Right lobe of liver (tissue), 6 donors: ENCODE data around the gene HSPE1. TPM values are rescaled to one million over a fixed set of nuclear protein-coding genes. Genes with fewer than 3 reads are reported as not detected.
"Not testable (repeated sequence)": the region's sequence is repeated elsewhere in the genome, so short reads cannot be mapped to it uniquely, and the experiment has no call there.

Experiments used
- ATAC-seq, 4 donors: fragments of 200-7000 bp; cut with Tn5 transposase; one replicate each; pipeline ENCODE4 v1.9.1; 2020; ENCODE audit warnings: mild to moderate bottlenecking in 4 of 4, moderate library complexity in 4 of 4
- DNase-seq, 3 donors: peaks; one replicate each; pipeline ENCODE4 v3.0.0-alpha.2; 2020
- H3K27ac ChIP-seq, 3 donors: fragments of 200-600 bp; one replicate each; pipeline ENCODE4 v1.8.0; 2022
- H3K27me3 ChIP-seq, 2 donors: fragments of 200-600 bp; one replicate each; pipeline ENCODE4 v1.8.0; 2022
- H3K36me3 ChIP-seq, 4 donors: fragments of 200-600 bp; sonication (generic) in 1 of 4; one replicate each; pipeline versions ENCODE4 v1.5.1 to v1.8.0; 2017 to 2022; ENCODE audit warnings: control low read depth in 1 of 4
- H3K4me1 ChIP-seq, 4 donors: fragments of 200-600 bp; sonication (generic) in 1 of 4; one replicate each; pipeline versions ENCODE4 v1.5.1 to v1.8.0; 2017 to 2022; ENCODE audit warnings: control low read depth in 1 of 4
- H3K4me3 ChIP-seq, 3 donors: fragments of 200-600 bp; one replicate each; pipeline ENCODE4 v1.8.0; 2022
- H3K9me3 ChIP-seq, 4 donors: fragments of 200-600 bp; sonication (generic) in 1 of 4; one replicate each; pipeline versions ENCODE4 v1.5.1 to v1.8.0; 2017 to 2022; ENCODE audit warnings: control low read depth in 1 of 4
- CTCF ChIP-seq, 4 donors: fragments of 200-600 bp in 3 of 4; fragments of 450-650 bp in 1 of 4; IDR thresholded peaks; one replicate each; pipeline versions ENCODE4 v1.5.1 to v1.8.0; 2016 to 2022; ENCODE audit warnings: antibody characterized with exemption in 4 of 4, mild to moderate bottlenecking in 2 of 4
- POLR2A ChIP-seq: fragments of 450-650 bp; IDR thresholded peaks from one replicate; pipeline ENCODE4 v1.6.1; 2017; ENCODE audit warnings: antibody characterized with exemption, mild to moderate bottlenecking
- WGBS: methylation state at CpG from one replicate; pipeline ENCODE4 v1.1.6; 2018; ENCODE audit warnings: low coverage, low lambda C conversion rate; ENCODE audit not compliant: insufficient coverage; ENCODE audit errors: missing lambda C conversion rate; 5-methylcytosine and 5-hydroxymethylcytosine counted together
- intact Hi-C, 2 donors: fragments of 100-400 bp; cut with DNase I; formaldehyde crosslinking; loops; one replicate each; pipeline versions ENCODE4 v1.11.2 to v1.14.1; 2022
- long read RNA-seq: library from polyadenylated mRNA; unstranded; transcript quantifications from one replicate; pipeline ENCODE4 v2.0.0, GENCODE V29; 2019
- total RNA-seq, 6 experiments: library from RNA; depleted of rRNA in 2 of 6; stranded (reverse); fragments of >200 nt in 2 of 6; fragmentation: NEBNext Ultra II Directional in 3 of 6; extraction: Animal tissue kit (Norgen Biotek cat#: 25700) in 3 of 6; gene quantifications; one replicate each; pipeline versions ENCODE4 v1.1.0 to v1.2.4, GENCODE V29; 2016 to 2023
- donor health status: DM: no; HTN: yes; CAD: no.
- donor health status: DM: no; HTN: no; CAD: no.
- donor health status: DM: no; HTN: no; CAD: no.
- donor health status: DM: no; HTN: yes; CAD: no.
- donor health status: DM: no; HTN: yes; CAD: no.

Gene HSPE1
- 100 to 1,000 TPM in 4 of 6 experiments, 10 to 100 TPM in 2; 91.8 to 318 (median 209) TPM for total RNA-seq
- long read RNA-seq, transcript HSPE1-201 (4 exons, 950 nt), result major isoform, 481 of 512 reads
- long read RNA-seq, partial matches to known transcripts, result 26 of 512 reads
- long read RNA-seq, other reads (novel, unspliced or antisense), result 4 of 512 reads

- ATAC-seq, result peak; percentile 84 to 95 (median 90)
- DNase-seq, result peak; percentile 99 to 100 (median 100)
- 0% methylated on average over 5 of the region's 104 CpGs for WGBS
- Histone ChIP-seq H3K27me3 (no peaks in the 10 kb centered on the region), H3K27ac (peak within 1 kb of the TSS; percentile 100), H3K4me3 (peak within 1 kb of the TSS; percentile 70 to 87 (median 81)), H3K9me3 (no peaks in the 10 kb centered on the region), H3K4me1 (peaks cover 0 to 30% (median 3%) of the 10 kb centered on the region in 4 donors), H3K36me3 (peaks cover 0 to 49% (median 21%) of the 10 kb centered on the region in 4 donors)
- intact Hi-C loops, result no loop called here
- TF ChIP-seq CTCF (IDR thresholded peaks at IDR 0.05), result peak in 1 of 4 donors; percentile 50
- TF ChIP-seq POLR2A, result peak; percentile 99
These were observed at the start of gene HSPE1, which contains the start of gene HSPD1 for GRCh38 chr2:197499594-197500502. HSPE1 (plus strand) TSS chr2:197500379; CDS start chr2:197500437, 58 bp downstream. HSPD1 (minus strand) TSS chr2:197499840; CDS start chr2:197498848, 992 bp downstream.

GRCh38 chr2:197450465-197450864, 49.7 kb upstream of the HSPE1 start:
- Histone ChIP-seq H3K27me3 (no peaks in the 10 kb centered on the region), H3K4me3 (no peak overlapping the region), H3K9me3 (no peaks in the 10 kb centered on the region), H3K27ac (no peak overlapping the region), H3K4me1 (peaks cover 0 to 12% (median 4%) of the 10 kb centered on the region in 4 donors), H3K36me3 (no peaks in the 10 kb centered on the region)
- WGBS, result 40% methylated on average over 1 of the region's 25 CpGs
- no peak for ATAC-seq
- TF ChIP-seq POLR2A (no peak), CTCF (IDR thresholded peaks at IDR 0.05) (no peak)
- DNase-seq, result no peak
- intact Hi-C loops, result no loop called here

GRCh38 chr2:197450935-197451358, 49.2 kb upstream of the HSPE1 start:
- WGBS, result 91% methylated on average over 4 of the region's 6 CpGs
- H3K4me3 ChIP-seq, H3K27me3 ChIP-seq, H3K36me3 ChIP-seq, ATAC-seq, intact Hi-C loops, H3K27ac ChIP-seq, DNase-seq, H3K9me3 ChIP-seq: not testable (repeated sequence)
- peaks cover 0 to 14% (median 4%) of the 10 kb centered on the region in 4 donors for H3K4me1 ChIP-seq

- intact Hi-C loops, result no loop called here
- Histone ChIP-seq H3K27ac (peak overlapping the region; percentile 92 to 99 (median 99)), H3K4me3 (peak overlapping the region; percentile 81 to 93 (median 86)), H3K9me3 (no peaks in the 10 kb centered on the region), H3K4me1 (peaks cover 0 to 24% (median 4%) of the 10 kb centered on the region in 4 donors), H3K36me3 (no peaks in the 10 kb centered on the region), H3K27me3 (no peaks in the 10 kb centered on the region)
- DNase-seq (no peak), ATAC-seq (peak in 2 of 4 donors; percentile 68 to 72)
- WGBS, result 0% methylated on average over 8 of the region's 11 CpGs
- TF ChIP-seq CTCF (IDR thresholded peaks at IDR 0.05) (no peak), POLR2A (no peak)
These were observed 47.4 kb upstream of the HSPE1 start for GRCh38 chr2:197452754-197453122.
